NB4 (cell line): Measurements from ENCODE around the gene PRSS48.

ENCODE experiments used
- MYC ChIP-seq: IDR thresholded peaks from 2 replicates; pipeline ENCODE4 v1.6.1; 2011; ENCODE audit warnings: low read depth, low read length
- POLR2A ChIP-seq: IDR thresholded peaks from 2 replicates; pipeline ENCODE4 v1.6.1; 2011; ENCODE audit warnings: mild to moderate bottlenecking; ENCODE audit not compliant: insufficient read length; ENCODE audit errors: extremely low read depth
- TF ChIP-seq, protein P1 (sequence below): IDR thresholded peaks from one replicate; pipeline ENCODE4 v1.5.1; 2012; ENCODE audit warnings: low read depth, low read length

GRCh38 chr4:151324124-151324751, 47.3 kb downstream of the PRSS48 start:
- TF ChIP-seq MYC = no peak
- TF ChIP-seq, protein P1, sequence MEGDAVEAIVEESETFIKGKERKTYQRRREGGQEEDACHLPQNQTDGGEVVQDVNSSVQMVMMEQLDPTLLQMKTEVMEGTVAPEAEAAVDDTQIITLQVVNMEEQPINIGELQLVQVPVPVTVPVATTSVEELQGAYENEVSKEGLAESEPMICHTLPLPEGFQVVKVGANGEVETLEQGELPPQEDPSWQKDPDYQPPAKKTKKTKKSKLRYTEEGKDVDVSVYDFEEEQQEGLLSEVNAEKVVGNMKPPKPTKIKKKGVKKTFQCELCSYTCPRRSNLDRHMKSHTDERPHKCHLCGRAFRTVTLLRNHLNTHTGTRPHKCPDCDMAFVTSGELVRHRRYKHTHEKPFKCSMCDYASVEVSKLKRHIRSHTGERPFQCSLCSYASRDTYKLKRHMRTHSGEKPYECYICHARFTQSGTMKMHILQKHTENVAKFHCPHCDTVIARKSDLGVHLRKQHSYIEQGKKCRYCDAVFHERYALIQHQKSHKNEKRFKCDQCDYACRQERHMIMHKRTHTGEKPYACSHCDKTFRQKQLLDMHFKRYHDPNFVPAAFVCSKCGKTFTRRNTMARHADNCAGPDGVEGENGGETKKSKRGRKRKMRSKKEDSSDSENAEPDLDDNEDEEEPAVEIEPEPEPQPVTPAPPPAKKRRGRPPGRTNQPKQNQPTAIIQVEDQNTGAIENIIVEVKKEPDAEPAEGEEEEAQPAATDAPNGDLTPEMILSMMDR = no peak
- no peak for TF ChIP-seq POLR2A
